Natural killer cell (primary cell): Measurements from ENCODE around the gene P2RX3. TPM values are rescaled to one million over a fixed set of nuclear protein-coding genes. Genes with fewer than 3 reads are reported as not detected.
"Not testable (repeated sequence)": the region's sequence is repeated elsewhere in the genome, so short reads cannot be mapped to it uniquely, and the experiment has no call there.

Experiments
- ATAC-seq, 3 donors: fragments of 150-1000 bp in 2 of 3; fragments of 200-7000 bp in 1 of 3; cut with Tn5 transposase; 1 replicate in 1 of 3; 2 replicates in 2 of 3; pipeline ENCODE4 v1.10.0; 2021; ENCODE audit warnings: mild to moderate bottlenecking in 2 of 3, moderate library complexity in 2 of 3
- DNase-seq, 2 donors: peaks; one replicate each; pipeline versions ENCODE4 v3.0.0 to v3.0.0-alpha.2; 2013 to 2021; ENCODE audit warnings: mixed read lengths in 1 of 2
- H3K27ac ChIP-seq: one replicate; pipeline ENCODE4 v1.5.1; 2013; ENCODE audit warnings: mild to moderate bottlenecking, low read length
- H3K27me3 ChIP-seq: one replicate; pipeline ENCODE4 v1.6.1; 2013; ENCODE audit warnings: low read length; ENCODE audit not compliant: control insufficient read depth, insufficient read depth
- H3K36me3 ChIP-seq: one replicate; pipeline ENCODE4 v1.6.1; 2013; ENCODE audit warnings: low read length; ENCODE audit not compliant: control insufficient read depth, insufficient read depth
- H3K4me1 ChIP-seq: one replicate; pipeline ENCODE4 v1.6.1; 2013; ENCODE audit warnings: low read length; ENCODE audit not compliant: control insufficient read depth, insufficient read depth
- H3K4me3 ChIP-seq: one replicate; pipeline ENCODE4 v1.5.1; 2013; ENCODE audit warnings: low read length
- H3K9me3 ChIP-seq: one replicate; pipeline ENCODE4 v1.6.1; 2013; ENCODE audit warnings: low read length; ENCODE audit not compliant: control insufficient read depth, insufficient read depth
- H3K27ac Mint-ChIP-seq, 2 donors: one replicate each; pipeline ENCODE4 v1.8.0; 2022; ENCODE audit warnings: mild to moderate bottlenecking in 2 of 2, mixed read lengths in 2 of 2, moderate library complexity in 1 of 2
- H3K27me3 Mint-ChIP-seq, 2 donors: one replicate each; pipeline ENCODE4 v1.8.0; 2022; ENCODE audit warnings: low read depth in 2 of 2, mixed read lengths in 2 of 2
- H3K36me3 Mint-ChIP-seq: one replicate; pipeline ENCODE4 v1.8.0; 2022; ENCODE audit warnings: mixed read lengths
- H3K4me1 Mint-ChIP-seq, 2 donors: one replicate each; pipeline ENCODE4 v1.8.0; 2022; ENCODE audit warnings: mixed read lengths in 2 of 2
- H3K4me3 Mint-ChIP-seq: one replicate; pipeline ENCODE4 v1.8.0; 2022; ENCODE audit warnings: mild to moderate bottlenecking, moderate library complexity, mixed read lengths
- H3K9me3 Mint-ChIP-seq, 2 donors: one replicate each; pipeline ENCODE4 v1.8.0; 2022; ENCODE audit warnings: mixed read lengths in 2 of 2
- CTCF ChIP-seq: fragments of 200-600 bp; IDR thresholded peaks from one replicate; pipeline ENCODE4 v1.8.0; 2022; ENCODE audit warnings: antibody characterized with exemption
- WGBS: methylation state at CpG from one replicate; pipeline ENCODE4 v1.1.7; 2013; ENCODE audit warnings: missing lambda C conversion rate; ENCODE audit not compliant: insufficient coverage; 5-methylcytosine and 5-hydroxymethylcytosine counted together
- intact Hi-C: fragments of 100-400 bp; cut with micrococcal nuclease; formaldehyde crosslinking; loops from one replicate; pipeline ENCODE4 v1.14.2; 2022
- total RNA-seq, 4 donors: library from RNA; stranded (reverse); fragments of 120-200 nt in 1 of 4; gene quantifications; one replicate each; pipeline versions ENCODE4 v1.2.3 to v1.2.4, GENCODE V29; 2013 to 2022

Gene P2RX3
- total RNA-seq, 3 donors from 2014 or later (not counting 1 experiment from before 2014, with no cell fraction given): not detected

GRCh38 chr11:57359896-57360690 lies 21.9 kb downstream of the P2RX3 start:
- no peak overlapping the region for H3K4me3 Mint-ChIP-seq
- Histone ChIP-seq H3K9me3 (no peaks in the 10 kb centered on the region), H3K27me3 (no peaks in the 10 kb centered on the region), H3K27ac (no peak overlapping the region), H3K36me3 (no peaks in the 10 kb centered on the region), H3K4me3 (no peak overlapping the region), H3K4me1 (no peaks in the 10 kb centered on the region)
- DNase-seq (no peak), ATAC-seq (no peak)
- H3K36me3 Mint-ChIP-seq: no peaks in the 10 kb centered on the region
- intact Hi-C loops: no loop called here
- H3K4me1 Mint-ChIP-seq: no peaks in the 10 kb centered on the region
- H3K27me3 Mint-ChIP-seq: no peaks in the 10 kb centered on the region
- WGBS: 90% methylated on average over 9 of the region's 9 CpGs
- no peak for TF ChIP-seq CTCF
- H3K27ac Mint-ChIP-seq: no peak overlapping the region
- no peaks in the 10 kb centered on the region for H3K9me3 Mint-ChIP-seq

- no peaks in the 10 kb centered on the region for H3K36me3 ChIP-seq
- no peak overlapping the region for H3K4me3 ChIP-seq
- intact Hi-C loops: no loop called here
- Mint-ChIP-seq H3K4me1 (no peaks in the 10 kb centered on the region), H3K27me3 (no peaks in the 10 kb centered on the region), H3K9me3 (no peaks in the 10 kb centered on the region), H3K36me3 (no peaks in the 10 kb centered on the region), H3K4me3 (no peak overlapping the region), H3K27ac (no peak overlapping the region)
- WGBS: 98% methylated on average over 8 of the region's 8 CpGs
- no peaks in the 10 kb centered on the region for H3K9me3 ChIP-seq
- DNase-seq (no peak), ATAC-seq (no peak)
- no peak for TF ChIP-seq CTCF
- no peaks in the 10 kb centered on the region for H3K4me1 ChIP-seq
- no peaks in the 10 kb centered on the region for H3K27me3 ChIP-seq
- no peak overlapping the region for H3K27ac ChIP-seq
Measured at GRCh38 chr11:57360991-57361390, 22.8 kb downstream of the P2RX3 start.

- H3K36me3 ChIP-seq, H3K4me3 ChIP-seq, H3K4me3 Mint-ChIP-seq, H3K4me1 Mint-ChIP-seq, DNase-seq, ATAC-seq, H3K4me1 ChIP-seq, H3K27me3 ChIP-seq, H3K27ac Mint-ChIP-seq, H3K27me3 Mint-ChIP-seq, H3K36me3 Mint-ChIP-seq, H3K27ac ChIP-seq, H3K9me3 ChIP-seq, H3K9me3 Mint-ChIP-seq, intact Hi-C loops: not testable (repeated sequence)
Measured at GRCh38 chr11:57361420-57361819, 23.3 kb downstream of the P2RX3 start.

- Mint-ChIP-seq H3K27me3 (peaks cover 0 to 4% of the 10 kb centered on the region in 2 donors), H3K36me3 (no peaks in the 10 kb centered on the region), H3K27ac (no peak overlapping the region), H3K4me1 (no peaks in the 10 kb centered on the region), H3K9me3 (no peaks in the 10 kb centered on the region), H3K4me3 (no peak overlapping the region)
- no peak overlapping the region for H3K4me3 ChIP-seq
- H3K4me1 ChIP-seq: no peaks in the 10 kb centered on the region
- no peaks in the 10 kb centered on the region for H3K27me3 ChIP-seq
- 40% methylated on average over 1 of the region's 3 CpGs for whole genome bisulfite sequencing
- ATAC-seq (no peak), DNase-seq (no peak)
- TF ChIP-seq CTCF: no peak
- intact Hi-C loops: no loop called here
- H3K27ac ChIP-seq: no peak overlapping the region
- no peaks in the 10 kb centered on the region for H3K9me3 ChIP-seq
- no peaks in the 10 kb centered on the region for H3K36me3 ChIP-seq
Measured at GRCh38 chr11:57361926-57362325, 23.8 kb downstream of the P2RX3 start.
